ENCODE results near the gene MARK1. TPM values are rescaled to one million over a fixed set of nuclear protein-coding genes. Genes with fewer than 3 reads are reported as not detected.

The MARK1 gene
- total RNA-seq, 1 experiment from 2014 or later = 17.8 TPM

- no peak overlapping the region for H2BK5ac ChIP-seq (ENCODE audit: insufficient read length, low read length)
- H2AFZ ChIP-seq (ENCODE audit: low read length) = no peak overlapping the region
- no peak overlapping the region for H2AK5ac ChIP-seq (ENCODE audit: insufficient read length, low read length)
- H3K14ac ChIP-seq (ENCODE audit: insufficient read depth, low read length) = no peak overlapping the region
- no peak overlapping the region for H4K91ac ChIP-seq (ENCODE audit: insufficient read length, low read depth, low read length)
- no peak overlapping the region for H3K4me2 ChIP-seq (ENCODE audit: insufficient read depth, insufficient read length, low read length)
- no peak overlapping the region for H3K9ac ChIP-seq (ENCODE audit: extremely low read depth, insufficient read length, low read length)
- WGBS (ENCODE audit: extremely low coverage, insufficient read length, low lambda C conversion rate) = no CpG with 5 or more reads among the region's 1 CpG
- no peak overlapping the region for H2BK120ac ChIP-seq (ENCODE audit: low read depth, low read length, poor library complexity, severe bottlenecking)
- H3K23me2 ChIP-seq (ENCODE audit: insufficient read length, low read depth, low read length, poor library complexity, severe bottlenecking) = no peaks in the 10 kb centered on the region
- no peak overlapping the region for H3T11ph ChIP-seq (ENCODE audit: low read length)
- no peaks in the 10 kb centered on the region for H3K27me3 ChIP-seq (ENCODE audit: insufficient read depth, low read length)
- no peaks in the 10 kb centered on the region for H4K20me1 ChIP-seq (ENCODE audit: control insufficient read depth, insufficient read depth, insufficient read length)
- Mint-ChIP-seq H3K27ac (peak overlapping the region in 1 of 3 experiments; percentile 10; a peak in 1 of 7 replicates), H3K27me3 (ENCODE audit: low read depth) (no peaks in the 10 kb centered on the region), H3K36me3 (ENCODE audit: insufficient read depth in 1 of 3, low read depth in 3 of 3) (no peaks in the 10 kb centered on the region), H3K9me3 (no peaks in the 10 kb centered on the region), H3K4me3 (no peak overlapping the region), H3K4me1 (peaks cover 16 to 21% of the 10 kb centered on the region in 2 experiments)
- no peak overlapping the region for H2BK15ac ChIP-seq (ENCODE audit: low read depth, low read length)
- H3K79me1 ChIP-seq (ENCODE audit: insufficient read depth, low read depth, low read length, poor library complexity, severe bottlenecking) = peaks cover 10% of the 10 kb centered on the region
- H3K18ac ChIP-seq (ENCODE audit: insufficient read length, low read depth, low read length) = no peak overlapping the region
- H3K23ac ChIP-seq (ENCODE audit: insufficient read length, low read depth, low read length) = no peak overlapping the region
- H3K4me1 ChIP-seq (ENCODE audit: insufficient read depth, low read length) = peaks cover 3% of the 10 kb centered on the region; the same call in 1 of the 2 replicates
- H3K56ac ChIP-seq (ENCODE audit: insufficient read length, low read depth, low read length) = no peak overlapping the region
- no peaks in the 10 kb centered on the region for H3K9me3 ChIP-seq (ENCODE audit: control insufficient read depth, low read depth, low read length)
- no peak for TF ChIP-seq CTCF (conservative IDR thresholded peaks at IDR 0.05)
- H4K8ac ChIP-seq (replicated peaks; ENCODE audit: insufficient read length, low read depth, low read length) = no peak overlapping the region
- no peak overlapping the region for H2BK20ac ChIP-seq (ENCODE audit: low read depth, low read length, poor library complexity, severe bottlenecking)
- H4K5ac ChIP-seq (ENCODE audit: insufficient read length, low read depth, low read length) = no peak overlapping the region
- H3K4ac ChIP-seq (ENCODE audit: low read depth, low read length) = no peak overlapping the region
- no peak overlapping the region for H2BK12ac ChIP-seq (ENCODE audit: insufficient read length, low read depth, low read length)
- peaks cover 5% of the 10 kb centered on the region; the same call in 1 of the 2 replicates for H3K79me2 ChIP-seq (ENCODE audit: insufficient read depth, low read length)
- DNase-seq = no peak
- no peak overlapping the region for H3K27ac ChIP-seq (ENCODE audit: insufficient read length, low read depth, low read length)
Measured at GRCh38 chr1:220563564-220563963, 35.6 kb downstream of the MARK1 start.
